AG20443 (cell line): ENCODE data around the gene FAM3D.

Source experiments
- DNase-seq: peaks from one replicate; pipeline ENCODE4 v3.0.0; 2012; ENCODE audit warnings: low spot score, mixed read lengths

The FAM3D gene

GRCh38 chr3:58591517-58592510 lies 74.8 kb downstream of the FAM3D start:
- no peak for DNase-seq

- DNase-seq: peak; percentile 60
Observed at GRCh38 chr3:58588030-58588614, 78.5 kb downstream of the FAM3D start.

GRCh38 chr3:58586776-58587192 lies 79.8 kb downstream of the FAM3D start:
- no peak for DNase-seq

GRCh38 chr3:58585994-58586393 lies 80.6 kb downstream of the FAM3D start:
- DNase-seq: no peak

- DNase-seq: peak; percentile 97
Observed at GRCh38 chr3:58585005-58585786, 81.4 kb downstream of the FAM3D start.

- no peak for DNase-seq
Observed at GRCh38 chr3:58584690-58585004, 81.9 kb downstream of the FAM3D start.
